H9 (cell line): ENCODE data around the gene RASGEF1C. TPM values are rescaled to one million over a fixed set of nuclear protein-coding genes. Genes with fewer than 3 reads are reported as not detected.

ENCODE experiments used
- DNase-seq: peaks from one replicate; pipeline ENCODE4 v3.0.0-alpha.2; 2017
- H2AFZ ChIP-seq: one replicate; pipeline ENCODE4 v1.6.1; 2013; ENCODE audit warnings: mild to moderate bottlenecking, low read length, control low read depth, moderate library complexity
- H2AK5ac ChIP-seq: 2 replicates; pipeline ENCODE4 v1.6.1; 2013; ENCODE audit warnings: low read length, control low read depth, mixed read lengths; ENCODE audit not compliant: insufficient read length
- H2BK120ac ChIP-seq: one replicate; pipeline ENCODE4 v1.6.1; 2013; ENCODE audit warnings: low read depth, mild to moderate bottlenecking, low read length, control low read depth, inconsistent platforms; ENCODE audit not compliant: poor library complexity, severe bottlenecking
- H2BK12ac ChIP-seq: 2 replicates; pipeline ENCODE4 v1.6.1; 2013; ENCODE audit warnings: low read length, control low read depth, mixed read lengths, low read depth; ENCODE audit not compliant: insufficient read length
- H2BK15ac ChIP-seq: 2 replicates; pipeline ENCODE4 v1.6.1; 2013; ENCODE audit warnings: low read depth, low read length, control low read depth
- H2BK20ac ChIP-seq: one replicate; pipeline ENCODE4 v1.6.1; 2013; ENCODE audit warnings: low read depth, mild to moderate bottlenecking, low read length, control low read depth, inconsistent platforms; ENCODE audit not compliant: poor library complexity, severe bottlenecking
- H2BK5ac ChIP-seq: 2 replicates; pipeline ENCODE4 v1.6.1; 2013; ENCODE audit warnings: low read length, control low read depth, mixed read lengths; ENCODE audit not compliant: insufficient read length
- H3K14ac ChIP-seq: 2 replicates; pipeline ENCODE4 v1.6.1; 2013; ENCODE audit warnings: low read length, control low read depth; ENCODE audit not compliant: insufficient read depth
- H3K18ac ChIP-seq: 2 replicates; pipeline ENCODE4 v1.6.1; 2013; ENCODE audit warnings: low read depth, mild to moderate bottlenecking, mixed read lengths, low read length, control low read depth; ENCODE audit not compliant: insufficient read length
- H3K23ac ChIP-seq: 2 replicates; pipeline ENCODE4 v1.6.1; 2013; ENCODE audit warnings: low read length, control low read depth, mixed read lengths, low read depth; ENCODE audit not compliant: insufficient read length
- H3K23me2 ChIP-seq: 2 replicates; pipeline ENCODE4 v1.6.1; 2013; ENCODE audit warnings: low read depth, mild to moderate bottlenecking, mixed read lengths, low read length, control low read depth; ENCODE audit not compliant: insufficient read length, poor library complexity, severe bottlenecking
- H3K27ac ChIP-seq: 2 replicates; pipeline ENCODE4 v1.5.1; 2013; ENCODE audit warnings: low read length, control low read depth, mixed read lengths, low read depth; ENCODE audit not compliant: insufficient read length
- H3K27me3 ChIP-seq: 2 replicates; pipeline ENCODE4 v1.6.1; 2013; ENCODE audit warnings: low read length, control low read depth, inconsistent platforms; ENCODE audit not compliant: insufficient read depth
- H3K4ac ChIP-seq: 2 replicates; pipeline ENCODE4 v1.6.1; 2013; ENCODE audit warnings: low read depth, mild to moderate bottlenecking, control low read depth, inconsistent platforms, low read length, moderate library complexity
- H3K4me1 ChIP-seq: 2 replicates; pipeline ENCODE4 v1.6.1; 2013; ENCODE audit warnings: low read length, control low read depth, inconsistent platforms; ENCODE audit not compliant: insufficient read depth
- H3K4me2 ChIP-seq: 2 replicates; pipeline ENCODE4 v1.6.1; 2013; ENCODE audit warnings: low read length, control low read depth, mixed read lengths; ENCODE audit not compliant: insufficient read length, insufficient read depth
- H3K56ac ChIP-seq: 2 replicates; pipeline ENCODE4 v1.6.1; 2013; ENCODE audit warnings: low read depth, mild to moderate bottlenecking, mixed read lengths, low read length, control low read depth; ENCODE audit not compliant: insufficient read length
- H3K79me1 ChIP-seq: 2 replicates; pipeline ENCODE4 v1.6.1; 2013; ENCODE audit warnings: low read depth, mild to moderate bottlenecking, moderate library complexity, low read length, control low read depth, inconsistent platforms; ENCODE audit not compliant: insufficient read depth, poor library complexity, severe bottlenecking
- H3K79me2 ChIP-seq: 2 replicates; pipeline ENCODE4 v1.6.1; 2013; ENCODE audit warnings: low read length, control low read depth, inconsistent platforms; ENCODE audit not compliant: insufficient read depth
- H3K9ac ChIP-seq: 2 replicates; pipeline ENCODE4 v1.6.1; 2013; ENCODE audit warnings: low read length, control low read depth, mixed read lengths; ENCODE audit not compliant: insufficient read length; ENCODE audit errors: extremely low read depth
- H3K9me3 ChIP-seq: one replicate; pipeline ENCODE4 v1.6.1; 2013; ENCODE audit warnings: low read depth, low read length, inconsistent platforms; ENCODE audit not compliant: control insufficient read depth
- H3T11ph ChIP-seq: one replicate; pipeline ENCODE4 v1.6.1; 2013; ENCODE audit warnings: mild to moderate bottlenecking, low read length, control low read depth, inconsistent platforms
- H4K20me1 ChIP-seq: one replicate; pipeline ENCODE4 v1.6.1; 2013; ENCODE audit not compliant: control insufficient read depth, insufficient read length, insufficient read depth
- H4K5ac ChIP-seq: 2 replicates; pipeline ENCODE4 v1.6.1; 2013; ENCODE audit warnings: low read depth, mild to moderate bottlenecking, mixed read lengths, low read length, control low read depth; ENCODE audit not compliant: insufficient read length
- H4K8ac ChIP-seq: replicated peaks from 2 replicates; pipeline ENCODE4 v1.6.1; 2013; ENCODE audit warnings: low read length, control low read depth, mixed read lengths, low read depth; ENCODE audit not compliant: insufficient read length
- H4K91ac ChIP-seq: 2 replicates; pipeline ENCODE4 v1.6.1; 2013; ENCODE audit warnings: low read depth, mild to moderate bottlenecking, moderate library complexity, mixed read lengths, low read length, control low read depth; ENCODE audit not compliant: insufficient read length
- H3K27ac Mint-ChIP-seq, 3 experiments: 2 replicates in 2 of 3; 3 replicates in 1 of 3; pipeline ENCODE4 v1.8.0; 2020 to 2021; ENCODE audit warnings: mixed read lengths in 3 of 3, mild to moderate bottlenecking in 1 of 3, moderate library complexity in 1 of 3
- H3K27me3 Mint-ChIP-seq: 2 replicates; pipeline ENCODE4 v1.8.0; 2021; ENCODE audit warnings: low read depth, mild to moderate bottlenecking, moderate library complexity, mixed read lengths
- H3K36me3 Mint-ChIP-seq, 3 experiments: 2 replicates in 2 of 3; 3 replicates in 1 of 3; pipeline ENCODE4 v1.8.0; 2020 to 2021; ENCODE audit warnings: low read depth in 3 of 3, mixed read lengths in 3 of 3; ENCODE audit not compliant: insufficient read depth in 1 of 3
- H3K4me1 Mint-ChIP-seq, 2 experiments: 2 replicates each; pipeline ENCODE4 v1.8.0; 2020; ENCODE audit warnings: mixed read lengths in 2 of 2
- H3K4me3 Mint-ChIP-seq, 2 experiments: 2 replicates in 1 of 2; 3 replicates in 1 of 2; pipeline ENCODE4 v1.8.0; 2020 to 2021; ENCODE audit warnings: mild to moderate bottlenecking in 2 of 2, mixed read lengths in 2 of 2, moderate library complexity in 1 of 2
- H3K9me3 Mint-ChIP-seq, 2 experiments: 2 replicates in 1 of 2; 3 replicates in 1 of 2; pipeline ENCODE4 v1.8.0; 2020; ENCODE audit warnings: mild to moderate bottlenecking in 2 of 2, mixed read lengths in 2 of 2, moderate library complexity in 1 of 2
- WGBS: extraction: QIAGEN DNeasy Blood & Tissue Kit; methylation state at CpG from one replicate; pipeline ENCODE4 v1.1.7; 2013; ENCODE audit warnings: missing lambda C conversion rate, low lambda C conversion rate, mixed read lengths; ENCODE audit not compliant: insufficient read length; ENCODE audit errors: extremely low coverage; 5-methylcytosine and 5-hydroxymethylcytosine counted together
- total RNA-seq: library from RNA; stranded (reverse); gene quantifications from 2 replicates; pipeline ENCODE4 v1.2.1, GENCODE V29; 2021
- TF ChIP-seq, protein P1 (sequence below): fragments of 200-600 bp; sonication (generic); conservative IDR thresholded peaks from 3 replicates; pipeline ENCODE4 v1.8.0; 2021; ENCODE audit warnings: antibody characterized with exemption, mild to moderate bottlenecking

RASGEF1C gene
- total RNA-seq, 1 experiment from 2014 or later = 0.83 TPM

DNA sequence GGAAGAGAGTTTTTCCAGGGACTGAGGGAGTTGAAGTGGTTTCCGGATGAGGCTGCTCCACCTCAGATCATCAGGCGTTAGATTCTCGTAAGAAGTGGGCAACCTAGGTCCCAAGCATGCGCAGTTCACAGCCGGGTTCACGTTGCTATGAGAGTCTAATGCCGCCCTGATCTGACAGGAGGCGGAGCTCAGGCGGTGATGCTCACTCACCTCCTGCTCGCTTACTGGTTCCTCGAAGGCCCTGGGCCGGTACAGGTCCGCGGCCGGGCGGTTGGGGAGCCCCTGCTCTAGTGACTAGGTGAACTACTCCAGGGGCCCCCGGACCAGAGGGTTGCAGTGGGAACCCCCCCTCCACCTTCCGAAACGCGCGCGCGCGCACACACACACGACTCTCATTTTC, 136.5 kb downstream of the RASGEF1C start:
- no peak overlapping the region for H2BK5ac ChIP-seq
- H2BK12ac ChIP-seq = no peak overlapping the region
- H4K8ac ChIP-seq = no peak overlapping the region
- Mint-ChIP-seq H3K27ac (no peak overlapping the region), H3K36me3 (peaks cover 8 to 18% (median 10%) of the 10 kb centered on the region in 3 experiments), H3K4me3 (peak overlapping the region in 1 of 2 experiments; percentile 73; a peak in 4 of 5 replicates), H3K27me3 (peaks cover 26% of the 10 kb centered on the region), H3K4me1 (peaks cover 32 to 36% of the 10 kb centered on the region in 2 experiments), H3K9me3 (peaks cover 15 to 18% of the 10 kb centered on the region in 2 experiments)
- H3K4me2 ChIP-seq = no peak overlapping the region
- no peak overlapping the region for H3K14ac ChIP-seq
- no peak overlapping the region for H3K56ac ChIP-seq
- peaks cover 3% of the 10 kb centered on the region; the same call in 1 of the 2 replicates for H3K27me3 ChIP-seq
- H3K79me1 ChIP-seq = no peaks in the 10 kb centered on the region
- no peak overlapping the region for H2BK120ac ChIP-seq
- H4K20me1 ChIP-seq = no peaks in the 10 kb centered on the region
- H2AK5ac ChIP-seq = no peak overlapping the region
- no peak overlapping the region for H2BK15ac ChIP-seq
- H3K4ac ChIP-seq = no peak overlapping the region
- no peak overlapping the region for H3T11ph ChIP-seq
- peaks cover 19% of the 10 kb centered on the region; the same call in 1 of the 2 replicates for H3K79me2 ChIP-seq
- no peak overlapping the region for H4K5ac ChIP-seq
- no peak overlapping the region for H2BK20ac ChIP-seq
- no CpG with 5 or more reads among the region's 25 CpGs for WGBS
- H3K23me2 ChIP-seq = peaks cover 17% of the 10 kb centered on the region
- H3K23ac ChIP-seq = no peak overlapping the region
- H3K9ac ChIP-seq = no peak overlapping the region
- peaks cover 5% of the 10 kb centered on the region for H3K9me3 ChIP-seq
- H3K18ac ChIP-seq = no peak overlapping the region
- peaks cover 8% of the 10 kb centered on the region; the same call in 1 of the 2 replicates for H3K4me1 ChIP-seq
- no peak overlapping the region for H2AFZ ChIP-seq
- TF ChIP-seq, protein P1, sequence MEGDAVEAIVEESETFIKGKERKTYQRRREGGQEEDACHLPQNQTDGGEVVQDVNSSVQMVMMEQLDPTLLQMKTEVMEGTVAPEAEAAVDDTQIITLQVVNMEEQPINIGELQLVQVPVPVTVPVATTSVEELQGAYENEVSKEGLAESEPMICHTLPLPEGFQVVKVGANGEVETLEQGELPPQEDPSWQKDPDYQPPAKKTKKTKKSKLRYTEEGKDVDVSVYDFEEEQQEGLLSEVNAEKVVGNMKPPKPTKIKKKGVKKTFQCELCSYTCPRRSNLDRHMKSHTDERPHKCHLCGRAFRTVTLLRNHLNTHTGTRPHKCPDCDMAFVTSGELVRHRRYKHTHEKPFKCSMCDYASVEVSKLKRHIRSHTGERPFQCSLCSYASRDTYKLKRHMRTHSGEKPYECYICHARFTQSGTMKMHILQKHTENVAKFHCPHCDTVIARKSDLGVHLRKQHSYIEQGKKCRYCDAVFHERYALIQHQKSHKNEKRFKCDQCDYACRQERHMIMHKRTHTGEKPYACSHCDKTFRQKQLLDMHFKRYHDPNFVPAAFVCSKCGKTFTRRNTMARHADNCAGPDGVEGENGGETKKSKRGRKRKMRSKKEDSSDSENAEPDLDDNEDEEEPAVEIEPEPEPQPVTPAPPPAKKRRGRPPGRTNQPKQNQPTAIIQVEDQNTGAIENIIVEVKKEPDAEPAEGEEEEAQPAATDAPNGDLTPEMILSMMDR = no peak
- no peak overlapping the region for H3K27ac ChIP-seq
- H4K91ac ChIP-seq = no peak overlapping the region
- DNase-seq = no peak
